SW480 (cell line): ENCODE results near the gene TSPAN14.

ENCODE experiments used
- DNase-seq: peaks from one replicate; pipeline ENCODE4 v3.0.0-alpha.2; 2016; ENCODE audit warnings: low spot score

The TSPAN14 gene

DNA sequence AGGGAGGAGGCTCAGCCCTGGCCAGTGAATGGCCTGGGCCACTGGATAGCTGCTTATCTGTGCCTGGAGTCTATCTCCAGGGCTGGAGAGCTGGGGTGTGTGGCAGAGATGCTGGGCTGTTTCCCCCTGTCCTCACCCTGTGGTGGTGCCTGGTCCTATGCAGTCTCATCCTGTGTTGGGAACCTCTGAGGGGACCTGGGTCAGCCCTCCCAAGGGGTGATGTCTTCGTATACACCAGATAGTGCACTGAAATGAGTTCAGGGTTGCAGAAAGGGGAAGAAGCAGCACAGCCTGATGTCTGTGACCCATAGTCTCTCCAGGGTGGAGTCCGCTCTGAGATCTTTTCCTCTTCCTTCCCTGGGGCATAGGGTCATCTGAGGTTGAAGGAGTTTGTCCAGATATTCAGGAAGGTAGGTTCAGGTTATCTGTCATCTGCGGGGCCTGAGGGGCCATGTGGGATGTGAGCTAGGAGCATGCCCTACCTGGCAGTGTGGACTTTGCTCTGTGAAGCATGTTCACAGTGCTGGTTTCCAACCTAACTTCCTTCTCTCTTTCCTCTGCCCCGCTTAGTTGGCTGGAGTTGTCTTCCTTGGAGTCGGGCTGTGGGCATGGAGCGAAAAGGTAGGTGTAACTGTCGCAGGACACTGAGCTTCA, 50.2 kb downstream of the TSPAN14 start:
- DNase-seq = no peak

DNA sequence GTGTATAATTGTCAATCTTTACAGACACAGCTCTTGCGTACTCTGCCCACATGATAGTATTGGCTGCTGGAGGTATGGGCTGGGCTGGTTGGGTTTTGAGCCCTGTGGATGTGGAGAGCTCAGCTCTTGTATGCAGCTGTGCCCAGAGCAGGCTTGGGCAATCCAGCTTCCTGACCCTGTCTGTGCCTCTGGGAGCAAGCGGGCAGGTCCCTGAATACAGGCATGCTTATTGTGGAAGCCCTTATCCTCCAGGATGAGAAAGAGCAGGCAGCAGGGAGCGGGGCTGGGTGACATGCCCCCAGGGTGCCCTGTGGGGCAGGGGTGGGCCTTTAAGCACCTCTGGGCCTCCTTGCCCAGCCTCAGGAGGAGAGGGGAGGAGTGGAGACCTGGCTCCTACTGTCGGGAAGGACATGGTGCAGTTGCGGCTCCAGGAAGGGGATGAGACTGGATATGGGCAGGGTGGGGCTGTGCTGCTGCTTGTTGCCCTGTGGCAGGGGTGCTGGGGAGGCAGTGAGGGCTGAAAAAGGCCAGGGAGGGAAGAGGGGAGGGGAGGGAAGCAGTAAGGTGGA, 50.9 kb downstream of the TSPAN14 start:
- DNase-seq = no peak

DNA sequence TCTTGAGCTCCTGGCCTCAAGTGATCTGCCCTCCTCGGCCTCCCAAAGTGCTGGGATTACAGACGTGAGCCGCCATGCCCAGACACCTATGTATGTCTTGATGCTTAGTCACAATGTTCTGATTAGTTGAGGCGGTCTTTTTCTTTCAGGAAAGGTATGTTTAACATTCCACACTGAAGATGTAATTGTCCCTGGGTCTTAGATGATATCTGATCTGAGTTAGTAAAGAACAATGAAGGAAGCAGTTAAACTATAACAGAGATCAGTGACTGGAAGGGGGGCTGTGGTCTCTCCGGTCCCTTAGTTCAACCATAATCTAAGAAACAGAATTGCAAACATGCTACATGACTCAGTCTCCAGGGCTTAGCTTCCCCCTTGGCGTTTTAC, 52.1 kb downstream of the TSPAN14 start:
- DNase-seq = no peak

DNA sequence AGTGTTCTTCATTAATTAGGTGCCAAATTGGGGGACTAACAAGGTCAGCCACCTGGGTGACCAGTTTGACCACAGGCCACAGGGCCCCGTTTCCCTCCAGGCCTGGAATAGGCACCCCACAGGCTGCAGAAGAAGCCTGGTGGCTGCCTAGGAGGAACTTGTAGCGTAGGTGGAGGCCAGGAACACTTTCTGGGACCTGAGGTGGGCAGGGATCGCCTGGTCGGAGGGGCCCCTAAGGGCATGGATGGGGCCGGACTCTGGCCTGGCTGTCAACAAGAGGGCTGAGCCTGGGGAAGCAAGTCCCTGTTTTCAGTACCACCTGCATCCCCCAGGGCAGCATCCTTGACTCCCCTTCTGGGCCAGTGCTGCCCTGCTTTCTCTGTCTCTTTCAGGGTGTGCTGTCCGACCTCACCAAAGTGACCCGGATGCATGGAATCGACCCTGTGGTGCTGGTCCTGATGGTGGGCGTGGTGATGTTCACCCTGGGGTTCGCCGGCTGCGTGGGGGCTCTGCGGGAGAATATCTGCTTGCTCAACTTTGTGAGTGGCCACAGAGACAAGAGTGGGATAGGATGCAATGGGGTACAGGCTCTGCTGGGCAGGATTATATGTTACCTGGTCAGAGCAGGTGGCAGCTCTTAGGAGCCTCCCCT, 52.9 kb downstream of the TSPAN14 start:
- no peak for DNase-seq

DNA sequence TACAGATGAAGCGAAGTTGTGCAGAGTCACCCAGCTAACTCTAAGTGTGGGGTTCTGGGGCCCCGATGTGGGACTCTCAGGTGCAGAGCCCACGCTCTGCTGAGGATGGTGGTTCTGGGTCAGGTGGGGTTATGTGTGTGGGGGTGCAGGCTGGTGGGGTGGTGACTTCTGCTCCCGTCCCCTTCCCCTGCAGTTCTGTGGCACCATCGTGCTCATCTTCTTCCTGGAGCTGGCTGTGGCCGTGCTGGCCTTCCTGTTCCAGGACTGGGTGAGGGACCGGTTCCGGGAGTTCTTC, 54.9 kb downstream of the TSPAN14 start:
- no peak for DNase-seq

DNA sequence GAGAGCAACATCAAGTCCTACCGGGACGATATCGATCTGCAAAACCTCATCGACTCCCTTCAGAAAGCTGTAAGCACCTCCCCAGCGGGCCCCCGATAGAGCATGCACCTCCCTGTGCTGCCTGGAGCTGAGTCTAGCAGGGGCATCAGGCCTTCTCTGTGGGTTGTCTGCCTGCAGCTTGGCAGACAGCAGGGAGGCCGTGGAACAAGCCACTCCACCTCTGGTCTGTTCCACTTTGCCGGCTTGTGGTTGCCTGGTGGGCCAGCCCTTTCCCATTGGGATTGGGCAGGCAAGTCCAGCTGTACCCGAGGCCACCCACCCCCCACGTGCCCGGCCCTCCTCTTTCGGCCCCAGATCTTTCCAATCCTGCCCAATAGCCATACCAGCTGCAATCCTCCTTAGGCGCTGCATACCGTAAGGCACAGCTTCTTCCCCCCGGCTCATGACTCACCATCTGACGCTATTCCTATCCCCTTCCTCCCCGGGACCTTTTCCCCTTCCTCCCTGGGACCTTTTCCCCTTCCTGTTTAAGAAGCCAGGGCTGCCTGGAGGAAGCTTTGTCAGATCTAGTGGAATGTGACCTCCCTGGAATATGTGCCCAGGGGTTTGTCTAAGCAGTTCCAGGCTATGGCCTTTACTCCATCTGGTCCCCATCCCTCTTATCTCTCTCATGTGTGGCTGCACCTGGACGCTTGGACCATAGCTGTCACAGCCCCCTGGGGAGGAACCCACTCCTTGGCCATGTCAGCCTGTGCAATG, 55.5 kb downstream of the TSPAN14 start:
- no peak for DNase-seq

DNA sequence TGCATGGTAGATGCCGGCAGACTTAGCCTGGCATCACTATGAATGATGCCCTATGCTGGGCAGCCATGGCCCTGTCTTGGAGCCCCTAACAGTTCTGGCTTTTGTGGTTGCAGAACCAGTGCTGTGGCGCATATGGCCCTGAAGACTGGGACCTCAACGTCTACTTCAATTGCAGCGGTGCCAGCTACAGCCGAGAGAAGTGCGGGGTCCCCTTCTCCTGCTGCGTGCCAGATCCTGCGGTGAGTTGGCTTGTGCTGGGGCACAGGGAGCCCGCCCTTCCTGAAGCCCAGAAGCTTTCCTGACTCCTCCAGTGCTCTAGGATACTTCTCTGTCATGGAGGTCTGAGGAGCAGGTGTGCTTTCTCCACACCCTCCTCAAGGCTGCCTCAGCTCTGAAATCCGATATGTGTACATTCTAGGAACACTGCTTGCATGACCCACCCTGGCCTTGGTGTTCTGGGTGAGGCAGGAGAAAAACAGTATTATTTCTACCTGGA, 58.0 kb downstream of the TSPAN14 start:
- no peak for DNase-seq

DNA sequence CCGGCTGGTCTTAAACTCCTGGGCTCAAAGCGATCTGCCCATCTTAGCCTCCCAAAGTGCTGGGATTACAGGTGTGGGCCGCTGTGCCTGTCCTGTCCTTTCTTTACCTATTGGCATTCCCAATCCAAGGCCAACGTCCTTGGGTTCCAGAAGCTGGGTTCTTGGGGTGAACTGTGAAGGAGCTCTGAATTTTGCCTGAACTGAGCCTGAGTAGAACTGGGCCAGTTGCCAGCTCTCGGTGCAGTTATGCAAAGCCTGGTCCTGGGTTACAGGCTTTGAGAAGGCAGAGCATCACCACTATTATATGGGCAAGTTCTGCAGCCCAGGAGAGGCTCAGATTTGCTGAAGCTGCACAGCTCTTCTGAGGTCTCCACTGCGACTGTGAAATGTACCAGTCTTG, 59.0 kb downstream of the TSPAN14 start:
- no peak for DNase-seq

DNA sequence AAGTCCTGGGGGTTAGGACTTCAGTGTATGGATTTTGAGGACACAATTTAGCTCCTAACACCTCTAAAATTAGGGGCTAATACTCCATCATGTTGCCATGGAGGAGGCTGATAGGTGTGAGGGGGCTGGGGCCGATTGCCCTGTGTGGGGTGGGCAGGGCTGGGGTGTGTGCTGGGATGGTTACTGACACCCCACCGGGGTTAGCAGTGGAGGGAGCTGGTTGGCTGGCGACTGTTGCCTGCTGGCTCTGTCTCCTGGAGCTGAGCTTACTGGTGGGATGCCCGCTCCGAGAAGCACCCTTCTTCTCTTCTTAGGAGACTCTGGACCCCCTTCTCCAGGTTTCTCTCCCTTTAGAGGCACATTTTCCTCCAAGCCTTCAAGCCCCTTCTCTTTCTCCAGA, 61.4 kb downstream of the TSPAN14 start:
- no peak for DNase-seq

DNA sequence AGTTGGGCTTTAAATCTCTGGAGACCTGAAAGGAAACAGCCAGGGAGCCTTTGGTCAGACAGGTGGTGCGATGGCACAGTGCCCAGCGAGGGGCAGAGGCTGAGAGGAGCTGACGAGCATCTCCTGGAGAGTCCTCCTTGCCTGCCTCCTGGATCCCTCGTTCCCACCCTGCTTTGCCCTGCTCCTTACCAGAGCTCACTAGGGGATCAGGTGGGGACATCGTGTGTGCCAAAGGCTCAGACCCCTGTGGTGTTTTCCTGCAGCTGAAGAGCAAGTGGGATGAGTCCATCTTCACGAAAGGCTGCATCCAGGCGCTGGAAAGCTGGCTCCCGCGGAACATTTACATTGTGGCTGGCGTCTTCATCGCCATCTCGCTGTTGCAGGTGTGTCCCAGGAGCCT, 61.8 kb downstream of the TSPAN14 start:
- no peak for DNase-seq

DNA sequence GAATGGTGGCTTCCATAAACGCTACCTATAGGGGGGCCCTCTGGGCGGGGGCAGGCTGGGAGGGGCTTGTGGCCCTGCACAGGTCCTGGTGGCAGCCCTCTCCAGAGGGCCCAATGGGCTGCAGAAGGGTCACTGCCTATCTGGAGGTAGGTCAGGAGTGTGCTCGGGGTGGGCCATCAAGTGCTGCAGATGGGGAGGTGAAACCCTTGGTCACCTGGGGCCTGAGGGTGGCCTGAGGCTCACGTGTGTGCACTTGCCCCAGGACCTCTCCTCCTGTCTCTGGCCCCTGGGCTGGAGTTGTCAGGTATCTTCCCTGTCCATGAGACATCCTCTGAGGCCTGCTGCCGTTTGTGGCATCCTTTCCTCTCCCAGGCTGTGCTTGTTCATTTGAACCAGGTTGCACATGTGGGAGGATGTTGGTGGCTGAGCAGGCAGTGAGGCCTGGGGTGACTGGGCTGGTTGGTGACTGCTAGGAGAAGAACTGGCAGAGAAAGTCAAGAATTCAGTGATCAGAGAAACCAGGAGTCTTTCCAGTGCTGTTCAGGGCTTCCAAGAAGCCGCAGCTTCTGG, 62.5 kb downstream of the TSPAN14 start:
- no peak for DNase-seq

DNA sequence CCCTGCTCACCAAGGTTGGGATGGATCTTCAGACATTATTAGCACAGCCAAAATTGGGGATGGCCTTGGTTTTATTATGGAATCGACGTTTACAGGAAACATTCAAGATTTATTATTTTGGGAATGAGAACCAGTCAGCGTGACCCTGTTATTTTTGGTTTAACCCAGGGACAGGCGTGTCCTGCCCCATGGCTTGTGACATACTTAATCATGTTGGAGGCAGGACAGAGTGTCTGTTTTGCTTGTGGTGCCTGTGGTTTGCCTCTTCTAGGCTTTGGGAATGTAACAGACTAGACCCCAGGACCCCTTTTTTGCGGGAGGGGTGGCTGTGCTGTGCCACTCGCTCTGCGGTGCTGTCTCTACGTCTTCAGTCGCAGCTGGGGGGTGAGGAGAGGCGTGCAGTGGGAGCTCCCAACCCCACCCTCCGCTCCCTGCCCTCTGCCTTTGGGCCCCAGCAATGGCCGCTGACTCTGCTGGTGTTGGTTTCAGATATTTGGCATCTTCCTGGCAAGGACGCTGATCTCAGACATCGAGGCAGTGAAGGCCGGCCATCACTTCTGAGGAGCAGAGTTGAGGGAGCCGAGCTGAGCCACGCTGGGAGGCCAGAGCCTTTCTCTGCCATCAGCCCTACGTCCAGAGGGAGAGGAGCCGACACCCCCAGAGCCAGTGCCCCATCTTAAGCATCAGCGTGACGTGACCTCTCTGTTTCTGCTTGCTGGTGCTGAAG, 63.5 kb downstream of the TSPAN14 start:
- no peak for DNase-seq

DNA sequence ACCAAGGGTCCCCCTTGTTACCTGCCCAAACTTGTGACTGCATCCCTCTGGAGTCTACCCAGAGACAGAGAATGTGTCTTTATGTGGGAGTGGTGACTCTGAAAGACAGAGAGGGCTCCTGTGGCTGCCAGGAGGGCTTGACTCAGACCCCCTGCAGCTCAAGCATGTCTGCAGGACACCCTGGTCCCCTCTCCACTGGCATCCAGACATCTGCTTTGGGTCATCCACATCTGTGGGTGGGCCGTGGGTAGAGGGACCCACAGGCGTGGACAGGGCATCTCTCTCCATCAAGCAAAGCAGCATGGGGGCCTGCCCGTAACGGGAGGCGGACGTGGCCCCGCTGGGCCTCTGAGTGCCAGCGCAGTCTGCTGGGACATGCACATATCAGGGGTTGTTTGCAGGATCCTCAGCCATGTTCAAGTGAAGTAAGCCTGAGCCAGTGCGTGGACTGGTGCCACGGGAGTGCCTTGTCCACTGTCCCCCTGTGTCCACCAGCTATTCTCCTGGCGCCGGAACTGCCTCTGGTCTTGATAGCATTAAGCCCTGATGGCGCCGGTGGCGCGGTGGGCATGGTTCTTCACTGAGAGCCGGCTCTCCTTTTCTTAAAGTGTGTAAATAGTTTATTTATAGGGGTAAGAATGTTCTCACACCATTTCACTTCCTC, 64.2 kb downstream of the TSPAN14 start:
- DNase-seq = no peak

DNA sequence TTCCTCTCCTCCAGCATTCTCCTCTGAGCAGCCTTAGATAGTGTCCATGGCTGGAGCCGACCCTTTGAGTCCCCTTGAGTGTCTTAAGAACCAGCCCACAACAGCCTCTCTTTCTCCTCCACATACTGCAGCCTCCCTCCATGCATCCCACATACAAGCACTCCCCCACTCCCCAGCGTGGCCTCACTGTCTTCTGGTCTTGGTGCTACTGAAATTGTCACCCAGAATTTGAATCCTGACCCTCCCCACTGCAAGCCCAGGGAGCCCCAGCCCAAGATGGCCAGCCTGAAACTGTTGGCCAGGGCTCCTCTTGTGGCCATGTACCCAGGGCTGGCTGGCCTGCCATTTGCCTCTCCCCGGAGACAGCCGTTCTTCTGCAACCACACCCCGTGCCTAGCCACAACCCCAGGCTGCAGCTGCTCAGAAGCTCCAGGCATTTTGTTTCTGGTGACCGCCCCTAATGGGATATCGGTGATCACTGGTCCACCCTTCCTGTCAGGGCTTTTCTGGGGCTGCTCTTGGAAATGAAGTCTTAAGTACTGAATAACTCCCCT, 64.8 kb downstream of the TSPAN14 start:
- DNase-seq = no peak

DNA sequence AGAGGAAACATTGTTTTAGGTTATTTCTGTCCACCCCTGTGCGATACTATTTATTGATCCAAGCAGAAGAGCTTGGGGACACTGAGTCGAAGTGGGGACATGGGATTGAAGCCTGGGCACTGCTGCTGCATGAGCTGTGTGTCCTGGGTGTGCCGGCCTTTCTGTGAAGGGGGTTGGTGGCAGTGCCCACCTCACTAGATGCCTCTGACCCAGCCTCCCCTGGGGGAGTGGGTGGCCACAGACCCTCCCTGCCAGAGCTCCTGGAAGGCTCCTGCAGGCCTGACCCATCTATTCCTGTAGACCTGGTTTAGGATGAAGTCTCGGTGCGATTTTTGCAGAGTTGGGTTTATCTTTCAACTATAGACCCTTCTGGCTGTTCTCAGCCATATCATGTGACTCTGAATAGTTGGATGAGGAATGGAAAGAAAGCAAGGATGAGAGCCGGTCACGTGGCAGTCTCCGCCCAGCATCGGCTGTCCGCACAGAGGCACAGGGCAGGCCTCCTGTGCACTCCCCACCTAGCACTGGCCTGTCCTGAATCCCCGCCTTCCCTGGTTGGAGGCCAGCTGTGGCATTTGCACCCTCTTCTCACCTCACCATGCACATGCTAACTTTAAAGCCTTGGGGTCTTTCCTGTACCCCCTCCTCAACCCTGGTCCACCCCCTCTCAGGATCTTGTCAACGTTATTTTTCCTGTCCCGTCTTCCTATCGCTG, 66.0 kb downstream of the TSPAN14 start:
- DNase-seq = no peak

DNA sequence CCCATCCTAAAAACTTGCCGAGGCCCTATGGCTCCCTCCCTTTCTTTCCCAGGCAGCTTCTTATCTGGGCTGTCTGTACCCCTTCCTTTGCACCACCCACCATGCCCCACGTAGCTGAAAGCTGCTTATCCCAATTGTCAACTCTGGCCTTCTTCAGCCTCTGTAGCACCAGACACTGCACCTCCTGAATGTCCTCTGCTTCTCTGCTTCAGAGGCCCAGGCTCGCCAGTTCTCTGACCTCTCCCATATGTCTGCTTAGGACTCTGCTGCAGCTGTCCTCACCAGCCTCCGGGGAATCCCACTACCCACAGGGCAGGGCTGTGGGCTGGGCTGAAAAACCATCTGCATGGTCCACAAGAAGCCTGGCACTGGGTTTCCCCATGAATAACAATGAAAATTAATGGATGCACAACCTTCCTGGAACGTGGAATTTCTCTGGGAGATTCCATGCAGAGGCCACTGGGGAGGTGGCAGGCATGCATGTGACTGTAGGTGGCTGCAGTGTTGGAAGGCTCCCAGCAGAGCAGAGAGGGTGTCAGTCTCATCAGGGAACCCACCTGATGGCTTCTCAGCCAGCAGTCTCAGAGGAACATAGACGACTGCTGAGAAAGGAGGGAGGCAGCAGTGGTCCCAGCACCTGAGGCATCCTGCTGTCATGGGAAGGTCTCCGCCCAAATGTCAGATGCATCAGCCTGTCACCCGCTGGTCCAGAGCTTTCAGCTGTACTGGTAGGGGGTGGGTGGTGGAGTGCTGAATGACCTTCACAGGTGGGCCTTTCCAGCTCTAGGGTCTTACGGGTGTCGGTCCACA, 66.8 kb downstream of the TSPAN14 start:
- DNase-seq = no peak

DNA sequence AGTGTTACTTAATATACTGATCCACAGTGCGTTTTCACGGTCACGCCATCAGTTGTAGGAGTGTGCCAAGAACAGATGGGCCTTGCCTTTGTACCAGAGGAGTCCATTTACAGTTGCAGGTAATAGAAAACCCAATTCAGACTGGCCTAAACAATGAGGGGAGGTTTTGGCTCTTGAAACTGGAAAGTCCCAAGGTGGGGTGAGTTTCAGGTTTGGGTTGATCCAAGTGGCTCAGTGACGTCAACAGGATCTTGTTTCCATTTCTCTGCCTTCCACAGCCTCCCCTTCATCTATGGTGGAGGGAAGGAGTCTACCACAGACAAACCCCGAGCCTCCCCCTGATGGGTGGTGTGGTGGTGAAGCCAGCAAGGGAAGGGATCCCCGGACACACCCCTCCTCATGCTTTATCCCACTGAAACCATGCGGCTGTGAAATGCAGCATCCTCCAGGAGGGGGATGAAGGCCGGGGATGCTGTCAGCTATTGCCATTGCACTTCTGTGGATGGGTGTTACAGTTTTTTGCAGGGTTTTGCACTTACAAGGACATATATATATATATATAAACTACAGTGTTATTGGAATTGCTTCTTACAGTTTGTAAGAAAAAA, 68.8 kb downstream of the TSPAN14 start:
- DNase-seq = no peak

DNA sequence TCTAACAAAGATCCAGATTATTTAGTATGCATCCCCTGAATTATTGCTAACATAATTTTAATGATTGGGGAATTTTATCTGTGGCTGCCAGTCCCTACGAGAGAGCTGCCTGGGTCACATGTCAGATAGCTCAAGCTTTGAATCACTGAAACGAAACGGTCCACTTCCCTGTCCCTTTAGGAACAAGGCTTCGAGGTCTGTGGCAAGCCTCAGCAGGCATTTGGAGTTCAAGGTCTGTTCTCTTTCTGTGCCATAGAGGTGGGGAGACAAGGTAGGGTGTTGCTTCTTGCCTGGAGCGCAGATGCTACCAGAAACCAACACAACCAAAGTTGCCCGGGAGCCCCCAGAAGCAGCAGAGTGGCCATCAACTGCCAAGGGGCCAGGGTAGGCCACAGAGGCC, 69.7 kb downstream of the TSPAN14 start:
- DNase-seq = no peak

DNA sequence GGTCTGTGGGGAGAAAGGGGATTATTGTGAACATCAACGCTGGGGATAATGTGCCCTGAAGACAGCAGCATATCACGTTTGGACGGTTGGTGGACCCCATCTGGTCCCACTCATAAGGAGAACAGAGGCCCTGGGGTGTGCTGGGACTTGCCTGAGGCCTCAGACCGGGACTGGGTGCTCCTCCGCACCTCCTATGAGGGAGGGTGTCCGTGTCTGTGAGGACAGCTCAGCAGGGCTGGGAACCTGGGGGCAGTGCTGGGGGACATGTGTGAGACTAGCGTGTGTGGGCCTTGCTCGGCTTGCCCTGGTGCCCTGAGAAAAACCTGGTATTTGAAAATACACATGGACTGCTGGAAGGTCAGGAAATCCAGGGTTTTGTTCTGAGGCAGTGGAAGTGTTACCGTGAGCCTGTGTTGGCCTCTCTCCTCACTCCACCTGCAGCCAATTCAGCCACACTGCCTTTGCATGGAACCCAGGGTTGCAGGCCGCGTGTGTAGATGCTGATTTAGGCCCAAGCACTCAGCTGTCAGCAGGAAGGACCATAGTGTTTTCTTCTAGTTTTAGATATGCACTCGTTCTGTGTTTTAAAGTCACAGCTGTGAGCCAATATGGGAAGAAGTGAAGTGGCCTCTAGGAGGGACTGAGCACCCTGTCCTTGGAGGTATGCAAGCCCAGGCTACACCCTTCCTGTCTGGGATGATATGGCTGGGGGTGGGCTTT, 70.2 kb downstream of the TSPAN14 start:
- no peak for DNase-seq
